Hepatic stellate cell (primary cell): ENCODE data around the gene MTFMT.

Source experiments
- DNase-seq: peaks from one replicate; pipeline ENCODE4 v3.0.0; 2011; ENCODE audit warnings: low spot score

Gene MTFMT

GRCh38 chr15:64987136-64987535 lies 42.3 kb downstream of the MTFMT start:
- no peak for DNase-seq

DNA sequence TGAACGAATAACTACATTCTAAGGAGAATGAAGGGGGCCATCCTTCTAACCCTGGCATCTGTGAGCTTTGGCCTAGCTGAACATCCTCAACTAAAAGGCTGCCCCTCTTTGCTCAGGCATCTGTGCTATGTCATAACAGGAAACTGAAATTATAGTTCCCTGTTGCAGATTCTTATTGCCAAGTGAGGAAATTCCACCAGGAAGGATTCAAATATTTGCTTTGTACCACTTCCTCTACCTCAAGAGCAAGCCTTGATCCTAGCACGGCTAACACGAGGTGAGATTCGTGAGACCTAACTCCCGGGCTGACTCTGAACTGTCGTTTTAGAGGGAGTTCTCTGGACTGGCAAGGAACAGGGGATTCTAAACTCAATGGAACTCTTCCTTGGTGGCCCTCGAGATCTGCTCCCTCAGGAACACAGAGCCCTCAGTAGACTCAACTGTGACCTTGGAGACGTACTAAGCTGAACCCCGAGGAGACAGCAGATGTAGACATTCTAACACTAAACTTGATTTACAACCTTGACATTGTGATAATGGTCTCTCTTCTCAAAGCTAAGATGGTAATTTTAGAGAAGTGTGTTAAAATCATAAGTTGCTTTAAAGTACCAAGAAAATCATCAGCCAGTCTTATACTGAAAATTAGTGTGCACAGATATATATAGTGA lies 43.9 kb downstream of the MTFMT start:
- DNase-seq, result peak; percentile 20

DNA sequence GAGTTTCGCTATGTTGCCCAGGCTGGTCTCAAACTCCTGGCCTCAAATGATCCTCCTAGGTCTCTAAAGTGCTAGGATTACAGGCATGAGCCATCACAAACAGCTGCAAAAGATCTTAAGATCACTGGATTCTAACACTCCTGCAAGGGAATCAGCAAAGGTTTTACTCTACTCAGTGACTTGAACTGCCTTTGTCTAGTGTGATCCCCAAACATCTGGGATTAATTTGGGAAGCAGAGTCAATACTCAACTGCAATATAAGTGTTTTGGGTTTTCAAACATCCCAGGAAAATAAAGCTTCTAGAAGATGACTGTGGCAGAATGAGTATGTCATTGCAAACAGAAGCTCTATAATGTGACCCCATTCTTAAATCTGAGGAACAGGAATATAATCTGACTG lies 47.0 kb downstream of the MTFMT start:
- no peak for DNase-seq

GRCh38 chr15:64981812-64982431 lies 47.5 kb downstream of the MTFMT start:
- no peak for DNase-seq

- DNase-seq, result no peak
Measured at GRCh38 chr15:64979252-64979710, 50.2 kb downstream of the MTFMT start.

- DNase-seq, result no peak
Measured at GRCh38 chr15:64975390-64975789, 54.0 kb downstream of the MTFMT start.

DNA sequence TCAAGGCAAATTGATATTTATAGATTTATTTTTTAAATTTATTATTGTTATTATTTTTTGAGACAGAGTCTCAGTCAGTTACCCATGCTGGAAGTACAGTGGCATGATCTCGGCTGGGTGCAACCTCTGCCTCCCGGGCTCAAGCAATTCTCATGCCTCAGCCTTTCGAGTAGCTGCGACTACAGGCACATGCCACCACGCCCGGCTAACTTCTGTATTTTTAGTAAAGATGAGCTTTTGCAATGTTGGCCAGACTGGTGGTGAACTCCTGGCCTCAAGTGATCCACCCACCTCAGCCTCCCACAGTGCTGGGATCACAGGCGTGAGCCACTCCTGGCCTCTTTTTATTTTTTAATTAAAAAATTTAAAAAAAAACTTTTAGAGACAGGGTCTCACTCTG lies 58.7 kb downstream of the MTFMT start:
- DNase-seq, result no peak

DNA sequence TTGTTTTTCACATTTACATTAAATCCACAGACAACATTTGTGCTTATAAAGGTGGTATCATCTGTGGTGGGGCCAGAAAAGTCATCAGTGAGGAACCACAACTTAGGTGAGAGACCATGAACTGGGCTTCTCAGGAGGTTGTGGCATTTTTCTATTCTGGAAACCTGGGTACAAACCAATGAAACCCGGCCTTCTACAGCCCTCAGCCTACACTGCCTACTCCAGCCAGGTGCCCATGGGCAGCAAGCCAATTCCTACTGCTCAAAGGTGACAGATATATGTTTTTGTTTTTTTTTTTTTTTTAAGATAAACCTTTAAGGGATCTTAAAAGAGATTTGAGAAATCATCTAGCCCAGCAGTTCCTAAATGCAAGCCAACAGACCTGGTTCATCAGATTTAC lies 60.0 kb downstream of the MTFMT start:
- DNase-seq, result no peak

- DNase-seq, result no peak
Measured at GRCh38 chr15:64961013-64961412, 68.4 kb downstream of the MTFMT start.

- no peak for DNase-seq
Measured at GRCh38 chr15:64960153-64960552, 69.3 kb downstream of the MTFMT start.

- DNase-seq, result no peak
Measured at GRCh38 chr15:64959128-64959527, 70.3 kb downstream of the MTFMT start.

GRCh38 chr15:64954395-64954794 lies 75.0 kb downstream of the MTFMT start:
- no peak for DNase-seq

DNA sequence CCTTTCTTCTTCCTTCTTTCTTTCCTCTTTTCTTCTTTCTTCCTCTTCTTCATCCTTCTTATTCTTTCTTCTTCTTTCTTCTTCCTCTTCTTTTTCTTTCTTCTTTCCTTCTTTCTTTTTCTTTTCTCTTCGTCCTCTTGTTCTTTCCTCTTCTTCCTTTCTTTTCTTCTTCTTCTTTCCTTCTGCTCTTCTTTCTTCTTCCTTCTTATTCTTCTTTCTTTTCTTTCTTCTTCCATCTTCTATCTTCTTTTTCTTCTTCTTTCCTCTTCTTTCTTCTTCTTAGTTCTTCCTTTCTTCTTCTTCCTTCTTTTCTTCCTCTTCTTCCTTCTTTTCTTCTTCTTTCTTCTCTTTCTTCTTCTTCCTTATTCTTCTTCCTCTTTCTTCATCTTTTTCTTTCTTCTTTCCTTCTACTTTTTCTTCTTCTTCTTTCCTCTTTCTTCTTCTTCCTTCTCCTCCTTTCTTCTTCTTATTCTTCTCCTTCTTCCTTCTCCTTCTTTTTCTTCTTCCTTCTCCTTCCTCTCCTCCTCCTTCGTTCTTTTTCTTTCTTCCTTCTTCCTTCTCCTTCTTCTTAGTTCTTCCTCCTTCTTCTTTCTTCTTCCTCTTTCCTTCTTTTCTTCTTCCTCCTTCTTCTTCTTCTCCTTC lies 77.5 kb downstream of the MTFMT start:
- no peak for DNase-seq
